Central memory CD8-positive, alpha-beta T cell (primary cell): ENCODE results near the gene TCF25.
"Not testable (repeated sequence)": the region's sequence is repeated elsewhere in the genome, so short reads cannot be mapped to it uniquely, and the experiment has no call there.

Experiments used
- ATAC-seq: fragments of 150-1000 bp; cut with Tn5 transposase; replicated peaks from 2 replicates; pipeline ENCODE4 v1.10.0; 2022; ENCODE audit warnings: mild to moderate bottlenecking, moderate FRiP score, moderate number of reproducible peaks; ENCODE audit not compliant: poor library complexity, severe bottlenecking; ENCODE audit errors: extremely low read depth
- DNase-seq, 2 donors: peaks; one replicate each; pipeline ENCODE4 v3.0.0; 2021; ENCODE audit warnings: low spot score in 2 of 2
- H3K27ac Mint-ChIP-seq: one replicate; pipeline ENCODE4 v1.8.0; 2022; ENCODE audit warnings: low read depth, mild to moderate bottlenecking, moderate library complexity, mixed read lengths
- H3K27me3 Mint-ChIP-seq: one replicate; pipeline ENCODE4 v1.8.0; 2022; ENCODE audit warnings: mixed read lengths
- H3K36me3 Mint-ChIP-seq: one replicate; pipeline ENCODE4 v1.8.0; 2022; ENCODE audit warnings: mild to moderate bottlenecking, moderate library complexity, mixed read lengths; ENCODE audit not compliant: insufficient read depth
- H3K4me1 Mint-ChIP-seq: one replicate; pipeline ENCODE4 v1.8.0; 2022; ENCODE audit warnings: mixed read lengths
- H3K4me3 Mint-ChIP-seq: one replicate; pipeline ENCODE4 v1.8.0; 2022; ENCODE audit warnings: mild to moderate bottlenecking, moderate library complexity, mixed read lengths
- H3K9me3 Mint-ChIP-seq: one replicate; pipeline ENCODE4 v1.8.0; 2022; ENCODE audit warnings: mixed read lengths

TCF25 gene

GRCh38 chr16:89906140-89907025 lies 33.0 kb downstream of the TCF25 start:
- Mint-ChIP-seq H3K9me3 (no peaks in the 10 kb centered on the region), H3K36me3 (peaks cover 31% of the 10 kb centered on the region), H3K4me1 (peaks cover 7% of the 10 kb centered on the region), H3K27ac (no peak overlapping the region), H3K4me3 (no peak overlapping the region), H3K27me3 (no peaks in the 10 kb centered on the region)
- DNase-seq, result no peak
- ATAC-seq, result peak; percentile 48

GRCh38 chr16:89907055-89907814 lies 33.8 kb downstream of the TCF25 start:
- DNase-seq (no peak), ATAC-seq (no peak)
- no peaks in the 10 kb centered on the region for H3K9me3 Mint-ChIP-seq
- no peak overlapping the region for H3K27ac Mint-ChIP-seq
- H3K36me3 Mint-ChIP-seq, result peaks cover 33% of the 10 kb centered on the region
- peaks cover 7% of the 10 kb centered on the region for H3K4me1 Mint-ChIP-seq
- H3K4me3 Mint-ChIP-seq, result no peak overlapping the region
- H3K27me3 Mint-ChIP-seq, result no peaks in the 10 kb centered on the region

- Mint-ChIP-seq H3K36me3 (peaks cover 30% of the 10 kb centered on the region), H3K27me3 (no peaks in the 10 kb centered on the region), H3K9me3 (no peaks in the 10 kb centered on the region), H3K4me1 (peaks cover 7% of the 10 kb centered on the region), H3K27ac (no peak overlapping the region), H3K4me3 (no peak overlapping the region)
- DNase-seq (no peak), ATAC-seq (no peak)
Measured at GRCh38 chr16:89908236-89908635, 34.8 kb downstream of the TCF25 start.

GRCh38 chr16:89909777-89910716 lies 36.7 kb downstream of the TCF25 start:
- Mint-ChIP-seq H3K27me3 (no peaks in the 10 kb centered on the region), H3K27ac (peak overlapping the region; percentile 62), H3K4me3 (no peak overlapping the region), H3K36me3 (peaks cover 28% of the 10 kb centered on the region), H3K9me3 (no peaks in the 10 kb centered on the region), H3K4me1 (peaks cover 7% of the 10 kb centered on the region)
- ATAC-seq, result peak; percentile 76
- peak; percentile 51 to 55 for DNase-seq

DNA sequence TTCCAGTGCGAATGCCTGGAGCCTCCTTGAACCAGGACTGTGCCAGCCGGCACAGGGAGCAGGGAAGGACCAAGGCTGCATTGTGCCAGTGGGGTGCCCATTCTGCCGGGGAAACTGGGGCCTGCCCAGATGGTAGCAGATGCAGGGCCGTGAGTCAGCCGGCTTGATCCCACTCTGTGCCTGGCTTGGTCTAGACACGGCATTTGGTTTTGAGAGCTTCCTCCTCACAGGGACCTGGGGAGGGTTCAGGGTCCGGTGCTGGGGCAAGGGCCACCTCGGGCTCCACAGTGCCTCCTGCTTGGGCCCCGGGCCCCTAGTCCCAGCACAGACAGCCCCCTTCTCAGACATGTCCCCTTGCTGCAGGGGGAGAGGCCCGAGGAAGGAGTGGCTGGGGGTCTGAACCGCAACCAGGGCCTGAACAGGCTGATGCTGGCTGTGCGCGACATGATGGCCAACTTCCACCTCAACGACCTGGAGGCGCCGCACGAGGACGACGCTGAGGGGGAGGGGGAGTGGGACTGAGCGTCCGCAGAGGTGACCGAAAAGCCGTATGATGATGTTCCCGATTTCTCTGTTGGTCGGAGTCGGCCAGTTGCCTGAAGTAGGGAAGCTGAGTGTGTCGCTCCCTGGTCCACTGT lies 37.4 kb downstream of the TCF25 start:
- DNase-seq (no peak), ATAC-seq (no peak)
- Mint-ChIP-seq H3K4me1 (peaks cover 7% of the 10 kb centered on the region), H3K4me3 (no peak overlapping the region), H3K36me3 (peaks cover 25% of the 10 kb centered on the region), H3K27ac (peak overlapping the region; percentile 62), H3K9me3 (no peaks in the 10 kb centered on the region), H3K27me3 (no peaks in the 10 kb centered on the region)

GRCh38 chr16:89911375-89911774 lies 38.0 kb downstream of the TCF25 start:
- DNase-seq (no peak), ATAC-seq (no peak)
- Mint-ChIP-seq H3K36me3 (peaks cover 24% of the 10 kb centered on the region), H3K27ac (peak overlapping the region; percentile 57), H3K9me3 (no peaks in the 10 kb centered on the region), H3K27me3 (no peaks in the 10 kb centered on the region), H3K4me1 (peaks cover 7% of the 10 kb centered on the region), H3K4me3 (no peak overlapping the region)

DNA sequence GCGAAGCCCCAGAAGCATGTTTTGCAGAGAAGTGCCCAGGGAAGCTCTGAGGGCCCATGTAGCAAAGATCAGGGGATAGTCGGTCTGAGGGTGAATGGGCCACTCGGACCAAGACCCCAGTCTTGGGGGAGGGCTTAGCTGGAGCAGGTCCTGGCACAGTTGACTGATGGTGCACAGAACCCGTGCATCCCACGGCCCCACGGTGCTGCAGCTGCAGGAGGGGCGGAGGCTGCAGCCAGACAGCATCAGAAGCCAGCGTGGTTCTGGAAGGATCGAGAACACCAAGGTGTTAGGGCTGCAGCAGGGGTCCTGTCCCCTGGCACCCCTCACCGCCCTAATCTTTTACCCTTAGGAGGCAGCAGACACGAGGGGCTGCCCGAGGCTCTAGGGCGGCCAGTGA lies 38.8 kb downstream of the TCF25 start:
- DNase-seq (no peak), ATAC-seq (no peak)
- Mint-ChIP-seq H3K27me3 (no peaks in the 10 kb centered on the region), H3K27ac (no peak overlapping the region), H3K9me3 (no peaks in the 10 kb centered on the region), H3K36me3 (peaks cover 21% of the 10 kb centered on the region), H3K4me3 (no peak overlapping the region), H3K4me1 (peaks cover 7% of the 10 kb centered on the region)

DNA sequence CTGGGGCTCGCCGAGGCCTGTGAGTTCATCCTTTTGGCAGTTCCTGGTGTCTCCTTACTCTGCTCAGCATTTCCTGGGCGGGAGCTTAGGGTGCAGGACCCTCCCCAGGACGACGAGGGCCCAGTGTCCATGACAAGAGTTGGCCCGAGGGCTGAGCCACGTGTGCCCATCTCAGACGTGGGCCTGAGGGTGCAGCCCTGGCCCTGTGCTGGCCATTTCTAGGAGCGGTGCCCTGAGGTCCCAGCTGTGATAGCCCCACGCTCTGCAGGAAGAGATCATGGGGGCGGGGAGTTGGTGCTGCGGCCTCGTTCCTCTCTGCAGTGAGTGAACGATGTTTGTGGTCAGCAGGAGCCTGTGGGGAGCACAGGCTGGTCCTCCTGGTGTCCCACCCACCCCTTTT lies 39.2 kb downstream of the TCF25 start:
- ATAC-seq (no peak), DNase-seq (no peak)
- no peaks in the 10 kb centered on the region for H3K27me3 Mint-ChIP-seq
- H3K27ac Mint-ChIP-seq, result no peak overlapping the region
- H3K9me3 Mint-ChIP-seq, result no peaks in the 10 kb centered on the region
- H3K4me3 Mint-ChIP-seq, result no peak overlapping the region
- peaks cover 23% of the 10 kb centered on the region for H3K36me3 Mint-ChIP-seq
- peaks cover 9% of the 10 kb centered on the region for H3K4me1 Mint-ChIP-seq

DNA sequence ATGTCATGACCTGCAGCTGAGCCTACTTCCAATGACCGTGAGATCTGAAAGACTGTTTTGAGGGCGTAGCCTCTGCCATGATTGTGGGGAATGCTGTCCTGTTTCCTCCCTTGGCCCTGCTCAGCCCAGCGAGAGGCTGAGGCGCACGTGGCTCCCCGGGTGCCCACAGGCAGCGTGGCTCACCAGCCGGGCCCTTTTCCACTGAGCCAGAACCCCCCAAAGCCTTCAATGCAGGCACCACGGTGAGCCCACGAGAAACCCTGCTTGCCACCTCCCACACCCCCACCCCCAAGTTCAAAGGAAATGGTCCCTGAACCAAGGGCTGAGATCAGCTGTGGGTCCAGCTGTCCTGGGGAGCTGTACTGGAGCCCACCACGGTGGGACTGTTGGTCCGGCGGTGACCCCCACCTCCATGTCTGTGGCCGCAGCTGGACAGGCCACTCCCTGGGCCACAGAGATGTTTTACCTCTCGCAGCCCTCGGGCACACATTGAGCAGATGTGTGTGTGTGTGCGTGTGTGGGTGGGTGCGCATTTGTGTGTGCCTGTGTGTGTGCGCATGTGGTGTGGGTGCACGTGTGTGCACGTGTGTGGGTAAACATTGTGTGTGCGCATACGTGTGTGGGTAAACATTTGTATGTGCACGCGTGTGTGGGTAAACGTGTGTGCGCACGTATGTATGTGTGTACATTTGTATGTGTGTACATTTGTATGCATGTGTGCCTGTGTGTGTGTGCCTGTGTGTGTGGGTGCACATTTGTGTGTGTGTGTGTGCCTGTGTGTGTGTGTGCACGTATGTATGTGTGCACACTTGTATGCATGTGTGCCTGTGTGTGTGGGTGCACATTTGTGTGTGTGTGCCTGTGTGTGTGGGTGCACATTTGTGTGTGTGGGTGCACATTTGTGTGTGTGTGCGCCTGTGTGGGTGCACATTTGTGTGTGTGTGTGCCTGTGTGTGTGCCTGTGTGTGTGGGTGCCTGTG lies 40.3 kb downstream of the TCF25 start:
- H3K9me3 Mint-ChIP-seq, result no peaks in the 10 kb centered on the region
- ATAC-seq, result no peak
- H3K4me1 Mint-ChIP-seq, result peaks cover 20% of the 10 kb centered on the region
- H3K4me3 Mint-ChIP-seq, result no peak overlapping the region
- H3K27me3 Mint-ChIP-seq, result no peaks in the 10 kb centered on the region
- DNase-seq, result no peak
- peaks cover 29% of the 10 kb centered on the region for H3K36me3 Mint-ChIP-seq
- no peak overlapping the region for H3K27ac Mint-ChIP-seq

- not testable (repeated sequence) for H3K27me3 Mint-ChIP-seq, DNase-seq, H3K27ac Mint-ChIP-seq, H3K9me3 Mint-ChIP-seq, H3K4me3 Mint-ChIP-seq, ATAC-seq
- Mint-ChIP-seq H3K36me3 (peaks cover 23% of the 10 kb centered on the region), H3K4me1 (peaks cover 28% of the 10 kb centered on the region)
Measured at GRCh38 chr16:89914642-89915285, 41.4 kb downstream of the TCF25 start.
